Activated CD8-positive, alpha-beta memory T cell treated with anti-CD3 and anti-CD28 coated beads for 4 hours (primary cell): Measurements from ENCODE around the gene PHF1.
A peak's percentile ranks its signal among the peaks of the same experiment; 100 is the strongest.
"Not testable (repeated sequence)": the region's sequence is repeated elsewhere in the genome, so short reads cannot be mapped to it uniquely, and the experiment has no call there.

Experiments
- DNase-seq, 2 donors: peaks; one replicate each; pipeline ENCODE4 v3.0.0-alpha.2; 2020; ENCODE audit warnings: low read depth in 2 of 2

The PHF1 gene

DNA sequence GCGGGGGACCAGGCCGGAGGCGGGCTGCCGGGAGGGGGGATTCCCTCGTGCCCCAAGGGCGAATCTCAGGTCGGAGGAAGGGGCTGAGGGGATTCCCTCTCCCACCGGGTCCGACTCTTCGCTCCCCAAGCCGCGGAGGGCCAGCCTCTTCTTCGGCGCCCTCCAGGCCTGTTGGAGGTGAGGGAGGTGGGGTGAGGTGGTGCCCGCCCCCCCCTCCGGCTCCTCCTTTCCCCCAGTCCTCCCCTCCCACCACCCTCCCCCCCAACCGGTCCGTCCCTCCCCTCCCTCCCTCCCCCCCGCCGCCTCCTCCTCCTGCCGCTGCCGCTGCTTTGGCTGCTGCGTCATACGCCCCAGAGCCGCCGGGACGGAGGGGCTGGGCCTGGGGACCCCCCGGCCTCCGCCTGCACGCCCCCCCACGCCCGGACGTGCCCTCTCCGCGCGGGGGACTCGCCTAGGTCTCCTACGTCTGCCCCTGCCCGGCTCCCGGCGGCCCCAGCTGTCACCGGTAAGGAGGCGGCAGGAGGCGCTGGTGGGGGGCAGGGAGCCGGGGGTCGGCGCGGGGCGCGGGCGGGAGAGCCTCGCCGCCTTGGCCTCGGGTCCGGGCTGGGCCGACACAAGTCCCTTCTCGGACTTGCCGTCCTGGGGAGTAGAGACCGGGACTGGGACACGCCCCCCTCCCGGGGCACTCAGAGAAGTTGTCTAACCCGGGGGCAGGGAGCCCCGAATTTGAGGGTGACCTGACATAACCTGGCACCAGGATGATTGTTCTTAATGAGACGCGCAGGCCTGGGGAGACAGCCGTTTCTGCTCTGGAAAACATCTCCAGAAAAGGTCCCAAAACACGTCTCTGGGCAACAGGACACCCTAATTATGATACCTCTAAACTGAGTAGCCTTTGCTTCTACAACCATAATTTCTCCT is at the start of gene PHF1:
Gene PHF1, plus strand, starts transcription at position 304 of the 921 bp plus-strand sequence. CDS start 1,250 bp downstream, outside the sequence.
- peak; percentile 63 to 77 for DNase-seq

DNA sequence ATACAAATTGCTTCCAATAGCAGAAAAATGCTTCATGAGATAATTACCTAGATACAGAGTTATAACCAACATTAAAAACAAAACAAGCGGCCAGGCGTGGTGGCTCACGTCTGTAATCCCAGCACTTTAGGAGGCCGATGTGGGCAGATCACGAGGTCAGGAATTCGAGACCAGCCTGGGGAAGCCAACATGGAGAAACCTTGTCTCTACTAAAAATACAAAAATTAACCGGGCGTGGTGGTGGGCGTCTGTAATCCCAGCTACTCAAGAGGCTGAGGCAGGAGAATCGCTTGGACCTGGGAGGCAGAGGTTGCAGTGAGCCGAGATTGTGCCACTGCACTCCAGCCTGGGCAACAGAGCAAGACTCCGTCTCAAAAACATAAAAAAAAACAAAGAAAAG is 47.3 kb upstream of the PHF1 start:
- not testable (repeated sequence) for DNase-seq

DNA sequence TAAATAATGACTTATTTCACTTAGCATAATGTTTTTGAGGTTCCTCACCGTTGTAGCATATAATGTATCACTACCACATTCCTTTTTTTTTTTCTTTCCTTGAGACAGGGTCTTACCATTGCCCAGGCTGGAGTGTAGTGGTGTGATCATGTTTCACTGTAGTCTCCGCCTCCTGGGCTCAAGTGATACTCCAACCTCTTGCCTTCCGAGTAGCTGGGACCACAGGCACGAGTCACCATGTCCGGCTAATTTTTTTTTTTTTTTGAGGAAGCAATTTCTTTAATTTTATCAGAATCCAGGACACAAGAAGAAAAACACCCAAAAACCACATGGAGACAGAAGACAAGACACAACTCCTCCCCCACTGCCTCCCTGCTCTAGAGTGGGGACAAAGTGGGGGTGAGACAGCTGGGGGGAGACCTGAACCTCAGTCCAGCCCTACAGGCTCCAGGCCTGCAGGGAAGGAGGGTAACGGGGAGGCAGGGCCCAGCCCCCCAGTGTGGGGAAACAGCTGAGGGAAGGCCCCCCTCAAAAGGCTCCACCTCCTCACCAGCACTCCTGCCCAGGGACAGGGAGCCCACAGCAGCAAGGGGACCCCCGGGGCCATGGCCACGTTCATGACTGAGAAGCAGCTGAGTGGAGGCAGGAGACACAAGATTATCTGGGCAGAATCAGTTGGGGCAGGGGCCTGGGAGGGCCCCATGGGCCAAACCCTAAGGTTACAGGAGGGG is 46.2 kb upstream of the PHF1 start:
- not testable (repeated sequence) for DNase-seq

DNA sequence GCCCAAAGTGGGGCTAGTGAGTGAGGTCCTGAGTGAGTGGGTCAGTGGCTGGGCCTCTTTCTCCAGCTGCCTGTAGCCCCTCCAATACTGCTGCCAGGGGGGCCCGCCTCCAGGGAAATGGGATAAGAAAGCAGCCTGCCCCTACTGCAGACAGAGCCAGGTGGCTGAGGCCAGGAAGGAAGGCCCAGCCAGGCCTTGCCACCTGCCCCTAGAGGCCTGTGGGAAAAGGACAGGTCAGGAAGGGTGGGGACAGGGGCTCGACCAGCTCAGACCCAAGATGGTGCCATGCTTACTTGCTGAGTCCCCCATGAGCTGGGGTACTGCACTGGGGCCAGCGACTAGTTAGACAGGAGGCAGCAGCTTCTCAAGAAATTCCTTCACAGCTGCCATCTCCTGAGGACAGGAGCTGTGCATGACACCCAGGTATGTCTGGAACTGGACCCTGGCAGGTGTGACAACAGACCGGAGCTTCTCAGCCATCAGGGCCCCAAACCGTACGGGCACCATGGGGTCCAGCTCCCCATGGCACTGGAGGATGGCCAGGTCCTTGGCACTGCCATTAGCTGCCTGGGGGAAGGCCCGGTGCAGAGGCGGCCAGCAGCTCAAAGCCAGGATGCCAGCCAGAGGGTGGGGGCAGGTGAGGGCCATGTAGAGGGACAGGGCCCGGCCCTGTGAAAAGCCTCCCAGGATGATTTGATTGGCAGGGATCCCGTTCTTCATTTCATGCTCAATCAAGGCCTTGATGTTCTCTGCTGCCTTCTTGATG is 45.4 kb upstream of the PHF1 start:
- not testable (repeated sequence) for DNase-seq

DNA sequence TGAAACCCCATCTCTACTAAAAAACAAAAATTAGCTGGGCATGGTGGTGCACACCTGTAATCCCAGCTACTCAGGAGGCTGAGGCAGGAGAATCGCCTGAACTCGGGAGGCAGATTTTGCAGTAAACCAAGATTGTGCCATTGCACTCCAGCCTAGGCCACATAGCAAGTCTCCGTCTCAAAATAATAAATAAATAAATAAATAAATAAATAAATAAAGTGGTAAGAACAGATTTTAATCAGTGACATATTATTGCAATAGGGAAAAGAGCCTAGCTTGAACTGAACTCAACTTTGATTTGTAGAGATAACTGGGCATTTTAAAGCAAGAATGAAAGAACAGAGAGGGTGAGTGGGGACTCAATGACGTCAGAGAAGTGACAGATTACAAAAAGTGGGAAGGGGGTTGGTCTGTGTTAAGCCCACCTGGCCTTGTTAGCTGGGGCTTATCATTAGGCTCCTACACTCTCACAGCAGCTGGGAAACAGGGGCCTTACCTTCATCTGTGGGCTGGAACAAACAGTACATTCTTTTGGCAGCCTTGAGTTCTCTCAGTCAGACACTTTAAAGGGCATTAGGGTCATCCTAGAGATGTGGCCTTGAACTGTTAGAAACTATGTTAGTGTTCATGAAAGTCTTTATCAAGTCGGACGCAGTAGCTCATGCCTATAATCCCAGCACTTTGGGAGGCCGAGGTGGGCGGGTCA is 43.7 kb upstream of the PHF1 start:
- DNase-seq: no peak

DNA sequence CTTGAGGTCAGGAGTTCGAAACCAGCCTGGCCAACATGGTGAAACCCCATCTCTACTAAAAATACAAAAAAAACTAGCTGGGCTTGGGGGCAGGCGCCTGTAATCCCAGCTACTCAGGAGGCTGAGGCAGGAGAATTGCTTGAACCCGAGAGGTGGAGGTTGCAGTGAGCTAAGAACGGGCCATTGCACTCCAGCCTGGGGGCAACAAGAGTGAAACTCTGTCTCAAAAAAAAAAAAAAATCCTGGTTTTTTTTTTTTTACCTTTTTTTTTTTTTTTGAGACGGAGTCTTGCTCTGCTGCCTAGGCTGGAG is 43.1 kb upstream of the PHF1 start:
- DNase-seq: not testable (repeated sequence)

DNA sequence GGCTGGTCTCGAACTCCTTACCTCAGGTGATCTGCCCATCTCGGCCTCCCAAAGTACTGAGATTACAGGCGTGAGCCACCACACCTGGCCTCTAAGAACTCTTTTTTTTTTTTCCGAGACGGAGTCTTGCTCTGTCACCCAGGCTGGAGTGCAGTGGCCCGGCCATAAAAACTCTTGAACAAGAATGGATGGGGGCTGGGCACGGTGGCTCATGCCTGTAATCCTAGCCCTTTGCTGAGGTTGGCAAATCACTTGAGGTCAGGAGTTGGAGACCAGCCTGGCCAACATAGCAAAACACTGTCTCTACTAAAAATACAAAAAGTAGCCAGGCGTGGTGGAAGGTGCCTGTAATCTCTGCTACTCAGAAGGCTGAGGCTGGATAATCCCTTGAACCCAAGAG is 38.9 kb upstream of the PHF1 start:
- not testable (repeated sequence) for DNase-seq

DNA sequence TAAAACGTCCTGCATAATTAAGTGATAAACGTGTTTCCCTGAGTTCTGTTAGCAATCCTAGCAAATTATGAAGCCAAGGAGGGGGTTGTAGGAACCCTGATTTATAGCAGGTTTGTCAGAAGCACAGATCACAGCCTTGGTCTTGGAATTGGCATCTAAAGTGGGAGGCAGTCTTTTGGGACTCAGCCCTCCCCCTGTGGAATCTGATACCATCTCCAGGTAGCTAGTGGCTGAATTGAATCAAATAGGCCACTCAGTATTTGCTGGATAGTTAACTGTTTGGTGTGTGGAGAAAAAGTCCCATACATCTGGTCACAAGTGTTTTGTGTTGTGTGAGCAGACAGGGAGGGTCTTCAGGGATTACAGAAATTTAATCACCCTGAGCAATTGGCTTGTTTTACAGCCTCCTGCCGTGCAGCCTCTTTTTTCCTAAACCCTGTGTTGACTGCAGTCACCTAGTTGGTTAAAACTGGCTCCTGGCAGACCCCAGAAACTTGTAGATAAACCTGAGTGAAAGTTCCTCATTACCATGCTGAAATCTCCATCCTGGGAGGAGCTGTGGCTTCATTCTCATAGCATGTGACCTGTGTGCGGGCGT is 38.2 kb upstream of the PHF1 start:
- DNase-seq: no peak

DNA sequence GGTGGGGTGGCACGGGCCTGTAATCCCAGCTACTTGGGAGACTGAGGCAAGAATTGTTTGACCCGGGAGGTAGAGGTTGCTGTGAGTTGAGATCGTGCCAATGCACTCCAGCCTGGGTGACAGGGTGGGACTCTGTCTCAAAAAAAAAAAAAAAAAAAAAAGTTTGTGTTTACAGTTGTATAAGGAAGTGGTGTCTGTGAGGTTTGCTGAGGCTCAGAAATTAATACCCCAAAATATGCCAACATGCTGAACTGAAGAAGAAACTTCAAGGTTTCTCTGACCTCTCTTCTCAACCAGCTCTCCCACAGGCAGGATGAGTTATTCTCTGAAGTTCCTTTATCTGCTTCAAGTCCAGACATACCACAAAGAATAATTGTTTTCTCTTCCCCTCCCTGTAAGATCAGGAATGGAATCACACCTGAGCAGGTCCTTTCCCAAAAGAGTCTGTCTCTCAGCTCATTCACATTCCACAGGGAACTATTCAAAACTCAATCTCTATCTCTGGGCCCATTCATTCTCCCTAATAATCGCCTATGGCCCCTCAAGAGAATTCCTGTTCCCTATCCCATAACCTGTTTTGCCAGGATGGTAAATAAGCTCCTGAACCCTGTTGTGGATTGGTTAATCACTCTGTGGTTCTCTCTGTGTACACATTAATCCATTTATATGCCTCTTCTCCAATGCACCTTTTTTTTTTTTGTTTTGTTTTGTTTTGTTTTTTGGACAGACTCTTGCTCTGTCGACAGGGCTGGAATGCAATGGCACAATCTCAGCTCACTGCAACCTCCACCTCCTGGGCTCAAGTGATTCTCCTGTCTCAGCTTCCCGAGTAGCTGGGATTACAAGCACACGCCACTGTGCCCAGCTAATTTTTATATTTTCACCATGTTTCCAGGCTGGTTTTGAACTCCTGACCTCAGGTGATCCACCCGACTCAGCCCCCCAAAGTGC is 36.6 kb upstream of the PHF1 start:
- DNase-seq: no peak

DNA sequence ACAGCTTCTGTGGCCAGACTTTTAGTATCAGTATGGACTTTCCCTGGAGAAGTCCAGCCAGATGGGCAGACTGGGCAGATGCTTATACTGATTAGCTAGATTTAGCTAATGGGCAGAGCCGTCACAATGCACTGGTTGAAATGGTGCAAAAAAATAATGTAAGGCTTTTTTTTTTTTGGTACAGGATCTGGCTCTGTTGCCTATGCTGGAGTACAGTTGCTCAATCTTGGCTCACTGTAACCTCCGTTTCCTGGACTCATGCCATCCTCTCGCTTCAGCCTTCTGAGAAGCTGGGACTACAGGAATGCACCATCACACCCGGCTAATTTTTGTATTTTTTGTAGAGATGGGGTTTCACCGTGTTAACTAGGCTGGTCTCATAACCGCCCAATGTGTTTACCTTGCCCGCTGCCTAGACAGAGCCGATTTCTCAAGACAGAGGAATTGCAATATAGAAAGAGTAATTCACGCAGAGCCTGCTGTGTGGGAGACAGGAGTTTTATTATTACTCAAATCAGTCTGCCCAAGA is 35.6 kb upstream of the PHF1 start:
- DNase-seq: no peak

DNA sequence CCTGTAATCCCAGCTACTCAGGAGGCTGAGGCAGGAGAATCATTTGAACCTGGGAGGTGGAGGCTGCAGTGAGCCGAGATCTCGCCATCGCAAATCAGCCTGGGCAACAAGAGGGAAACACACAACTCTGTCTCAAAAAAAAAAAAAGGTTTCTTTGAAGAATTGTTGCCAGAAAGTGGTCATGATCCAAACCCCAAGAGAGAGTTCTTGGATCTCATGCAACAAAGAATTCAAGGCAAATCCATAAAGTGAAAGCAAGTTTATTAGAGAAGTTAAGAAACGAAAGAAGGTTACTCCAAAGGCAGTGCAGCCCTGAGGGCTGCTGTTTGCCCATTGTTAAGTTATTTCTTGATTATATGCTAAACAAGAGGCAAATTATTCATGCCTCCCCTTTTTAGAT is 33.6 kb upstream of the PHF1 start:
- DNase-seq: no peak

DNA sequence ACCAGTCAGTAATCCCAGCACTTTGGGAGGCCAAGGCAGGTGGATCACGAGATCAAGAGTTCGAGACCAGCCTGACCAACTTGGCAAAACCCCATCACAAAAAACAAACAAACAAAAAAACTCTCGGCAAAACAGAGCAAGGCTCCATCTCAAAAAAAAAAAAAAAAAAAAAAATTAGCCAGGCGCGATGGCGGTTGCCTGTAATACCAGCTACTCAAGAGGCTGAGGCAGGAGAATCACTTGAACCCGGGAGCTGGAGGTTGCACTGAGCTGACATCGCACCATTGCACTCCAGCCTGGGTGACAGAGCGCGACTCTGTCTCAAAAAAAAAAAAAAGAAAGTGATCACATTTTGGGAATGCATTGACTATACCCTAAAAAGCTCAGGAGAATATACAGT is 31.6 kb upstream of the PHF1 start:
- not testable (repeated sequence) for DNase-seq

DNA sequence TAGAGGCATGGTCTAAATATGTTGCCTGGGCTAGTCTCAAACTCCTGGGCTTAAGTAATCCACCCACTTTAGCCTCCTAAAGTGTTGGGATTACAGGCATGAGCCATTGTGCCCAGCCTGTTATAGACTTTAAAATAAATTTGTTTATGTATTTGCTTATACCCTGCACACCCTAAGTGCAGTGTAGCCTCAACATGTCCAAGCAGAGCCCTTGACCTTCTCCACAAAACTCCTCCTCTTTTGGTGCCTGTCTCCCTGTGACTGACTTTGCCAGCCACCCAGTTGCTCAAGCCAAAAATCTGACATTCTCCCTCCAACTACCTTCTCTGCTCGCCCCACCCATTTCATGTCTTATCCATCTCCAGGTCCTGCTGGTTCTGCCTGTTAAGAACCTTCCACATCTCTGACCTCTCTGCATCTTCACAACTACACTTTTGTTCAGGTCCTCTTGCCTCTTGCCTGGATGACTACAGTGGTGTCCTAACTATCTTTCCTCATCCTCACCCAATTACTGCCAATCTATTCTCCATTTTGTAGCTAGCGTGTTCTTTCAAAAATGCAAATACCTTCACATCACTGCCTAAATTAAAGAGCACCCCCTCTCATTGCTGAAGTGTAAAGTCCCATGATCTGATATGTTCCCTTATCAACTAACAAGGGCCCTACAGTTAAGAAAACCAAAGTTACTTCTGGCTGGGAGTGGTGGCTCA is 30.4 kb upstream of the PHF1 start:
- DNase-seq: no peak

DNA sequence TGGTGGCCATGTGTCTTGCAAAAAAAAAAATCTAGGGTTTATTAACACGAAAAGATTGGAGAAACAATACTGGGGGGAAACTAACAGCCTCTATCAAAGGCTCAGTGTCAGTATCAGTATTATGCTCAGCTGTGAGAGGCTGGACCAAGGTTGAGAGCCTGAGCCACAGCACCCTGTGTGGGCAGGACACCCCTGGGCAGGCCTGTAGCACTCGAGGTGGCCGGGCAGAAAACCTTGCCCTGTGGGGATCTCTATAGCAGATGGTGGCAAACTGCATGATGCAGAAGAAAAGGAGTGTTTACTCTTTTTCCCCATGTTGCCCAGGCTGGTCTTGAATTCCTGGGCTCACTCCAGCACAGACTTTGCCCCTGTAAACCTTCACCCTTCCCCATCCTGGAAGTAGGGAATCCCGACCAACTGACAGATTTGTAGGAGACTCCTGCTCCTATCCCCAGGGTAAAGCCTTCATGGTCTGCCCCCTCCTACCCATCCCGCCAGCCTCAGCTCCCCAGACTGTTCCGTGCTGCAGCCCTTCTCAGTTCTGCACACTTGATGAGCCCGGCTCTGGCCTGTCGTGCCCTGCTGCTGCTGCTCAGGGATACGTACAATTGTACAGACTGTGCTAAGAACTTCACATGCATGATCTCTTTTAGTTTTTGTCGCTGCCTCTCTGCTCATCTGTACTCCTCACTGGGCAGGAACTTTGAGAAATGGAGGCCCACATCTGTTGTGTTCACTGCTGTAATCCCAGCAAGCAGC is 27.2 kb upstream of the PHF1 start:
- no peak for DNase-seq

DNA sequence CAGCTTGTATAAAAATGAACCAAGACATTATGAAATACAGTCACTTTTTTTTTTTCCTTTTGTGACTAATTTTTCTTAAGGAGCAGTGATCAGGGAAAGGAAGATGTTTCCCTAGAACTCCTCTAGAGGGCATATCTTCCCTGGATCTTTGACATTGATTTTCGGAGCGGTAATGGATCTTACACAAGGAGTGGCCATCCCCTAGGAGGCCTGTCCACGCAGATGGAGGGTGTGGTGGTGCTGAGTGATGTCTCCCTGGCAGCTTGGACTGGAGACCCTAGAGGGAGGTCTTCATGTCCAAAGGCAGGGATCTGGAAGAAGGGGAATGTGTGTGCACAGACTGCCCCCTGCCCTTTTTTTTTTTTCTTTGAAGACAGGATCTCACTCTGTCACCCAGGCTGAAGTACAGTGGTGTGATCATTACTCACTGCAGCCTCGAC is 26.2 kb upstream of the PHF1 start:
- DNase-seq: no peak

DNA sequence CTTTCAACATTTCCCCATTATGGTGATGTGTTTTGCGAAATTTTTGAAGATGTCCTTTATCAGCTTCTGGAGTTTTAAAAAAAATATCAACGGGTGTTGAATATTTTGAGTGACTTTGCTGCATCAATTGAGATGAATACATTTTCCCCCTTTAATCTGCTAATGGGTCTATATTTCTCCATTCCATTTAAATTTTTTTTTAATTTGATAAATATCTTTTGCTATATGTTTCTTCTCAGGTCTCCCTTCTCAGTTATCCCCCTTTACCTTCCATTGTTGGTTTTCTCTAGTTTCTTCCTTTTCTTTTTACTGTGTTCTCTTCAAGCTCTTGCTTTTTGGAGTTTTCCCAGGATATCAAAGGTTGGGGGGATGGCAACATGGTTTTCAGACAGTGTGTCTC is 20.6 kb upstream of the PHF1 start:
- DNase-seq: no peak

DNA sequence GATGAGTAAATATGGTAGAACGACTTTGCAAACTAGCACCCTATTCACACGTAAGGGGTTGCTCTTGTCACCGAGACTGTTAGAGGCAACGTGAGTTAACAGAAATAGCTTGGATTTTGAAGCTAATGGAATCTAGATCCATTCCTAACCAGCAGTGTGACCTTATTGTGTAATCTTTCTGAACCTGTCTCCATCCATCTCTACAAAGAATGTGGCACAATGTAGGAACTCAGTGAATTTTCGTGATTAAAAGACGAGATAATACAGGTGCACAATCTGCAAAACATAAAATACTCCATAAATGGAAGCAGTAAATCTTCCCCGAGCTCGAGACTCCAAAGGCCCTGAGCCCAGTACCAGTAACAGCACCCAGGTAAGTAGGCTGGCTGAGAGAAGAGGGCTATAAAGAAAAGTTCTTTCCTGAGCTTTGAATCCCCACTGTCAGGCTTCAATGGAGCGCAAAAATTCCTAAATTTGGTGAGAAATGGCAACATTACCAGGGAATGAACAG is 20.0 kb upstream of the PHF1 start:
- DNase-seq: no peak

DNA sequence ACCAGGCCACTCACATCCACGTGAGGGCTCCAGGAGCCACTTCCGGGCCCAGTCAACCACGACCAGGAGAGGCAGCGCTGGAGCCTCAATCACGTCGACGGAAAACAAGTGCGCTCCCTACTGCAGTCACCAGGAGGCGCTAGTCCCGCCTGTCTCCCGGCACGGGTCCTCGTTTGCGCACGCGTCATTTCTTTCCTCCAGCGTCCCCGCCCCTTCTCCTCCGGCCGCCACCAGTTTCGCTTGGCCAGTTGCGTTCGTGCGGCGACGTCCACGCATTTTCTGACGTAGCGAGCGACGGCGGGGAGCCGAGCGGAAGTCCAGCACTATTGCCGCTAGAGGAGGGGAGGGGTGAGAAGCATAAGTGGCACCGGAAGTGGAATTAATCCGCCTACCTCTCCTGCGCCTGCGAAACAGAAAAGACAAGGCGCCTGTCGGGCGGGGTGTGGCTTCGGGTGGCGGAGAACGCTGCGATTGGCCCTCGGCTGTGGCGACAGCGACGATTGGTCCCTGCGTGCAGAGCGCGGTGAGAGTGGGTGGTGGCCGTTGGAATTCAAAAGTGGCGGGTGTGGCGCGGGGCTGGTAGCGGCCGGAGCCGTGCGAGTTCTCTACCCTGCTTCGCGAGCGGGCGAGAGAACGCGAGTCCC is 19.4 kb upstream of the PHF1 start, which contains the start of gene KIFC1:
Gene KIFC1, plus strand, starts transcription at position 546 of the 644 bp plus-strand sequence. CDS start 163 bp downstream, outside the sequence.
- DNase-seq: peak; percentile 98
